Stomach (tissue), 9 donors: ENCODE results near the gene UPK1A. TPM values are rescaled to one million over a fixed set of nuclear protein-coding genes. Genes with fewer than 3 reads are reported as not detected.

ENCODE experiments used
- DNase-seq, 2 donors: peaks; one replicate each; pipeline versions ENCODE4 v3.0.0 to v3.0.0-alpha.2; 2013 to 2019
- H3K27ac ChIP-seq, 5 donors: fragments of 200-600 bp in 4 of 5; sonication (generic) in 4 of 5; one replicate each; pipeline ENCODE4 v1.5.1; 2013 to 2019; ENCODE audit warnings: mild to moderate bottlenecking in 1 of 5, moderate library complexity in 1 of 5
- H3K27me3 ChIP-seq, 3 donors: fragments of 200-600 bp; sonication (generic); one replicate each; pipeline ENCODE4 v1.5.1; 2017 to 2019; ENCODE audit warnings: mixed run types in 1 of 3
- H3K36me3 ChIP-seq, 4 donors: fragments of 200-600 bp; sonication (generic); 1 replicate in 3 of 4; 2 replicates in 1 of 4; pipeline ENCODE4 v1.5.1; 2016 to 2019
- H3K4me1 ChIP-seq, 4 donors: fragments of 200-600 bp; sonication (generic); one replicate each; pipeline ENCODE4 v1.5.1; 2016 to 2019
- H3K4me3 ChIP-seq, 4 donors: fragments of 200-600 bp; sonication (generic) in 3 of 4; one replicate each; pipeline ENCODE4 v1.5.1; 2016 to 2019; ENCODE audit warnings: mild to moderate bottlenecking in 1 of 4
- H3K9me3 ChIP-seq, 4 donors: fragments of 200-600 bp; sonication (generic); one replicate each; pipeline ENCODE4 v1.5.1; 2016 to 2019
- EP300 ChIP-seq: sonication (generic); formaldehyde crosslinking; IDR thresholded peaks from one replicate; pipeline ENCODE4 v1.6.1; 2017; ENCODE audit warnings: antibody characterized with exemption
- POLR2A ChIP-seq, 4 donors: fragments of 450-650 bp; IDR thresholded peaks; one replicate each; pipeline ENCODE4 v1.6.1; 2016; ENCODE audit warnings: antibody characterized with exemption in 4 of 4, control low read depth in 2 of 4, mild to moderate bottlenecking in 1 of 4, moderate library complexity in 1 of 4
- POLR2AphosphoS5 ChIP-seq, 3 donors: sonication (generic); formaldehyde crosslinking; IDR thresholded peaks; one replicate each; pipeline ENCODE4 v1.6.1; 2016; ENCODE audit warnings: antibody characterized with exemption in 3 of 3
- WGBS, 5 donors: extraction: QIAGEN DNeasy Blood & Tissue Kit in 3 of 5; methylation state at CpG; one replicate each; pipeline versions ENCODE4 v1.1.5 to v1.1.7; 2013 to 2018; 5-methylcytosine and 5-hydroxymethylcytosine counted together
- intact Hi-C: fragments of 100-400 bp; cut with DNase I; formaldehyde crosslinking; loops from one replicate; pipeline ENCODE4 v1.15.1; 2023; ENCODE audit warnings: low total_unique reads
- polyA plus RNA-seq, 3 donors: library from polyadenylated mRNA; stranded (reverse); fragments of 200-250 nt; gene quantifications; one replicate each; pipeline ENCODE4 v1.2.3, GENCODE V29; 2013
- total RNA-seq, 5 donors: library from RNA; depleted of rRNA; stranded (reverse); fragments of >200 nt; gene quantifications; one replicate each; pipeline versions ENCODE4 v1.1.0 to v1.2.3, GENCODE V29; 2014 to 2016
- TF ChIP-seq, protein P1 (sequence below), 7 experiments: fragments of 450-650 bp in 4 of 7; fragments of 200-600 bp in 3 of 7; sonication (generic) in 3 of 7; IDR thresholded peaks; one replicate each; pipeline ENCODE4 v1.5.1; 2016 to 2019; ENCODE audit warnings: antibody characterized with exemption in 7 of 7, control low read depth in 2 of 7, mild to moderate bottlenecking in 1 of 7
- donor health status: healthy with polysubstance abuse.
- donor health status: Bipolar disorder and iron deficiency.
- donor health status: healthy.

UPK1A gene
- total and polyA plus RNA-seq, 8 donors = 0.08 TPM; not detected in 7

DNA sequence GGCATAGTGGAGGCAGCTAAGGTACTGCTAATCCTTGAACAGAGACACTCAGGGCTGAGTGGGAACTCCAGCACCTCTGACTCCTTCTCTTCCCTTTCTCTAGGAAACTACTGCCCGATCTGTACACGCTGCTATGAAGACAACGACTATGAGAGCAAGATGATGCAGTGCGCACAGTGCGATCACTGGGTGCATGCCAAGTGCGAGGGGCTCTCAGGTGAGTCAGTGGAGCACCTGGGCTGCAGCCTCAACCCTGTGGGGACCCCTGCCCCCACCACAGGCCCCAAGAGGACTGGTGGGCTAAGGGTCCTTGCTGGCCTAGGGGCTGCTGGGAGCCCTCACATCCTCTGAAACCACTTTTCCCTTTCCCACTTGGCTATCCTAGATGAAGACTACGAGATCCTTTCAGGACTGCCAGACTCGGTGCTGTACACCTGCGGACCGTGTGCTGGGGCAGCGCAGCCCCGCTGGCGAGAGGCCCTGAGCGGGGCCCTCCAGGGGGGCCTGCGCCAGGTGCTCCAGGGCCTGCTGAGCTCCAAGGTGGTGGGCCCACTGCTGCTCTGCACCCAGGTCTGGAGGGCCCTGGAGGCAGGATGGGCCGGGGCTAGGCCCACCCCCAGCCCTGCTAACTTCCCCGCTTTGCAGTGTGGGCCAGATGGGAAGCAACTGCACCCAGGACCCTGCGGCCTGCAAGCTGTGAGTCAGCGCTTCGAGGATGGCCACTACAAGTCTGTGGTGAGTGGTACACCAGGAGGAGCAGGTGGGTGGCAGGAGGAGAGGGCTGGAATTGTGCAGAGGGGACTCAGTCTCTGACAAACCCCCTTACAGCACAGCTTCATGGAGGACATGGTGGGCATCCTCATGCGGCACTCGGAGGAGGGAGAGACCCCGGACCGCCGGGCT lies 61.0 kb downstream of the UPK1A start:
- H3K4me3 ChIP-seq = no peak overlapping the region
- 92 to 96% (median 95%) methylated on average over 18 to 25 of the region's 25 CpGs for WGBS, 5 donors
- intact Hi-C loops = no loop called here
- no peak for DNase-seq
- no peaks in the 10 kb centered on the region for H3K9me3 ChIP-seq
- TF ChIP-seq POLR2A (IDR thresholded peaks at IDR 0.05) (no peak), POLR2AphosphoS5 (IDR thresholded peaks at IDR 0.05) (no peak), EP300 (no peak)
- TF ChIP-seq, protein P1, sequence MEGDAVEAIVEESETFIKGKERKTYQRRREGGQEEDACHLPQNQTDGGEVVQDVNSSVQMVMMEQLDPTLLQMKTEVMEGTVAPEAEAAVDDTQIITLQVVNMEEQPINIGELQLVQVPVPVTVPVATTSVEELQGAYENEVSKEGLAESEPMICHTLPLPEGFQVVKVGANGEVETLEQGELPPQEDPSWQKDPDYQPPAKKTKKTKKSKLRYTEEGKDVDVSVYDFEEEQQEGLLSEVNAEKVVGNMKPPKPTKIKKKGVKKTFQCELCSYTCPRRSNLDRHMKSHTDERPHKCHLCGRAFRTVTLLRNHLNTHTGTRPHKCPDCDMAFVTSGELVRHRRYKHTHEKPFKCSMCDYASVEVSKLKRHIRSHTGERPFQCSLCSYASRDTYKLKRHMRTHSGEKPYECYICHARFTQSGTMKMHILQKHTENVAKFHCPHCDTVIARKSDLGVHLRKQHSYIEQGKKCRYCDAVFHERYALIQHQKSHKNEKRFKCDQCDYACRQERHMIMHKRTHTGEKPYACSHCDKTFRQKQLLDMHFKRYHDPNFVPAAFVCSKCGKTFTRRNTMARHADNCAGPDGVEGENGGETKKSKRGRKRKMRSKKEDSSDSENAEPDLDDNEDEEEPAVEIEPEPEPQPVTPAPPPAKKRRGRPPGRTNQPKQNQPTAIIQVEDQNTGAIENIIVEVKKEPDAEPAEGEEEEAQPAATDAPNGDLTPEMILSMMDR (IDR thresholded peaks at IDR 0.05) = no peak
- no peak overlapping the region for H3K27ac ChIP-seq
- H3K36me3 ChIP-seq = peaks cover 100% of the 10 kb centered on the region in 4 donors
- peaks cover 0 to 3% (median under 1%) of the 10 kb centered on the region in 4 donors for H3K4me1 ChIP-seq
- H3K27me3 ChIP-seq = no peaks in the 10 kb centered on the region

Other genes with a start within 250 kb of the UPK1A start
- gene FFAR2, start 218.3 kb upstream of the UPK1A start, total RNA-seq = 1 to 10 TPM in 1 of 5 donors, not detected in 4; 1.4 TPM
- gene FFAR2, start 218.3 kb upstream of the UPK1A start, polyA plus RNA-seq = under 1 TPM; 0.35 to 0.62 (median 0.46) TPM
- not detected for gene KRTDAP, start 176.1 kb upstream of the UPK1A start, total RNA-seq
- 1 to 10 TPM in 2 of 3 donors, not detected in 1; 2.3 to 3.0 TPM for gene KRTDAP, start 176.1 kb upstream of the UPK1A start, polyA plus RNA-seq
- 10 to 100 TPM in 2 of 5 donors, 1 to 10 TPM in 2, not detected in 1; 4.9 to 36.9 (median 20.2) TPM for gene DMKN, start 152.9 kb upstream of the UPK1A start, total RNA-seq
- gene DMKN, start 152.9 kb upstream of the UPK1A start, polyA plus RNA-seq = 100 to 1,000 TPM in 1 of 3 donors, 10 to 100 TPM in 2; 76.7 to 139 (median 83.6) TPM
- gene SBSN, start 138.2 kb upstream of the UPK1A start, total RNA-seq = not detected
- 10 to 100 TPM in 1 of 3 donors, 1 to 10 TPM in 1, not detected in 1; 1.1 to 29.2 TPM for gene SBSN, start 138.2 kb upstream of the UPK1A start, polyA plus RNA-seq
- gene GAPDHS, start 133.1 kb upstream of the UPK1A start, total RNA-seq = not detected
- gene GAPDHS, start 133.1 kb upstream of the UPK1A start, polyA plus RNA-seq = not detected
- gene TMEM147, start 120.9 kb upstream of the UPK1A start, total RNA-seq = 100 to 1,000 TPM in 1 of 5 donors, 10 to 100 TPM in 3, 1 to 10 TPM in 1; 7.0 to 121 (median 57.6) TPM
- 100 to 1,000 TPM in 1 of 3 donors, 10 to 100 TPM in 2; 63.4 to 131 (median 77.4) TPM for gene TMEM147, start 120.9 kb upstream of the UPK1A start, polyA plus RNA-seq
- 100 to 1,000 TPM in 4 of 5 donors, 1 to 10 TPM in 1; 9.8 to 890 (median 236) TPM for gene ATP4A, start 102.9 kb upstream of the UPK1A start, total RNA-seq
- gene ATP4A, start 102.9 kb upstream of the UPK1A start, polyA plus RNA-seq = 100 to 1,000 TPM; 257 to 357 (median 345) TPM
- gene PMIS2, start 80.3 kb upstream of the UPK1A start, total RNA-seq = not detected
- gene PMIS2, start 80.3 kb upstream of the UPK1A start, polyA plus RNA-seq = not detected
- 10 to 100 TPM in 1 of 5 donors, 1 to 10 TPM in 4; 4.1 to 23.2 (median 4.9) TPM for gene HAUS5, start 53.8 kb upstream of the UPK1A start, total RNA-seq
- gene HAUS5, start 53.8 kb upstream of the UPK1A start, polyA plus RNA-seq = 10 to 100 TPM in 1 of 3 donors, 1 to 10 TPM in 2; 4.4 to 17.0 (median 5.6) TPM
- gene RBM42, start 37.5 kb upstream of the UPK1A start, total RNA-seq = 100 to 1,000 TPM in 1 of 5 donors, 10 to 100 TPM in 4; 26.6 to 133 (median 46.9) TPM
- 10 to 100 TPM; 56.5 to 60.8 (median 58.6) TPM for gene RBM42, start 37.5 kb upstream of the UPK1A start, polyA plus RNA-seq
- 10 to 100 TPM in 1 of 5 donors, under 1 TPM in 1, not detected in 3; 0.55 to 11.7 TPM for gene ETV2, start 24.8 kb upstream of the UPK1A start, total RNA-seq
- 1 to 10 TPM; 4.5 to 6.3 (median 6.1) TPM for gene ETV2, start 24.8 kb upstream of the UPK1A start, polyA plus RNA-seq
- 100 to 1,000 TPM; 198 to 680 (median 373) TPM for gene COX6B1, start 18.2 kb upstream of the UPK1A start, total RNA-seq
- 1,000 to 10,000 TPM; 1,105 to 1,293 (median 1,217) TPM for gene COX6B1, start 18.2 kb upstream of the UPK1A start, polyA plus RNA-seq
- gene ZBTB32, start 38.0 kb downstream of the UPK1A start, total RNA-seq = 1 to 10 TPM in 1 of 5 donors, not detected in 4; 8.2 TPM
- under 1 TPM in 2 of 3 donors, not detected in 1; 0.43 to 0.46 TPM for gene ZBTB32, start 38.0 kb downstream of the UPK1A start, polyA plus RNA-seq
- 10 to 100 TPM in 4 of 5 donors, 1 to 10 TPM in 1; 8.3 to 92.4 (median 24.9) TPM for gene KMT2B, start 51.5 kb downstream of the UPK1A start, total RNA-seq
- 10 to 100 TPM; 13.9 to 22.6 (median 15.1) TPM for gene KMT2B, start 51.5 kb downstream of the UPK1A start, polyA plus RNA-seq
- gene IGFLR1, start 75.9 kb downstream of the UPK1A start, total RNA-seq = 10 to 100 TPM in 2 of 5 donors, 1 to 10 TPM in 3; 3.6 to 36.8 (median 9.0) TPM
- 10 to 100 TPM in 1 of 3 donors, 1 to 10 TPM in 2; 6.4 to 15.6 (median 9.8) TPM for gene IGFLR1, start 75.9 kb downstream of the UPK1A start, polyA plus RNA-seq
- gene U2AF1L4, start 78.9 kb downstream of the UPK1A start, total RNA-seq = 10 to 100 TPM; 11.4 to 98.0 (median 57.1) TPM
- 10 to 100 TPM; 27.6 to 53.0 (median 44.8) TPM for gene U2AF1L4, start 78.9 kb downstream of the UPK1A start, polyA plus RNA-seq
- 10 to 100 TPM in 3 of 5 donors, 1 to 10 TPM in 1, not detected in 1; 9.3 to 58.0 (median 32.2) TPM for gene PSENEN, start 79.1 kb downstream of the UPK1A start, total RNA-seq
- 100 to 1,000 TPM in 1 of 3 donors, 10 to 100 TPM in 2; 49.2 to 101 (median 51.0) TPM for gene PSENEN, start 79.1 kb downstream of the UPK1A start, polyA plus RNA-seq
- 10 to 100 TPM in 3 of 5 donors, 1 to 10 TPM in 2; 2.3 to 26.5 (median 17.9) TPM for gene LIN37, start 82.1 kb downstream of the UPK1A start, total RNA-seq
- gene LIN37, start 82.1 kb downstream of the UPK1A start, polyA plus RNA-seq = 10 to 100 TPM; 21.5 to 44.9 (median 29.2) TPM
- 100 to 1,000 TPM in 3 of 5 donors, 10 to 100 TPM in 2; 25.0 to 492 (median 209) TPM for gene HSPB6, start 90.5 kb downstream of the UPK1A start, total RNA-seq
- 10 to 100 TPM; 45.0 to 84.9 (median 71.5) TPM for gene HSPB6, start 90.5 kb downstream of the UPK1A start, polyA plus RNA-seq
- gene PROSER3, start 91.7 kb downstream of the UPK1A start, total RNA-seq = 10 to 100 TPM in 4 of 5 donors, 1 to 10 TPM in 1; 5.9 to 61.3 (median 36.5) TPM
- gene PROSER3, start 91.7 kb downstream of the UPK1A start, polyA plus RNA-seq = 1 to 10 TPM; 3.6 to 6.7 (median 4.5) TPM
- gene ARHGAP33, start 109.0 kb downstream of the UPK1A start, total RNA-seq = 10 to 100 TPM in 4 of 5 donors, 1 to 10 TPM in 1; 5.1 to 73.6 (median 25.4) TPM
- gene ARHGAP33, start 109.0 kb downstream of the UPK1A start, polyA plus RNA-seq = 1 to 10 TPM; 1.4 to 8.0 (median 6.9) TPM
- not detected for gene PRODH2, start 146.3 kb downstream of the UPK1A start, total RNA-seq
- gene PRODH2, start 146.3 kb downstream of the UPK1A start, polyA plus RNA-seq = under 1 TPM in 1 of 3 donors, not detected in 2; 0.23 TPM
- 10 to 100 TPM in 1 of 5 donors, 1 to 10 TPM in 1, under 1 TPM in 1, not detected in 2; 0.37 to 17.9 (median 5.4) TPM for gene NPHS1, start 186.0 kb downstream of the UPK1A start, total RNA-seq
- gene NPHS1, start 186.0 kb downstream of the UPK1A start, polyA plus RNA-seq = under 1 TPM; 0.10 to 0.61 (median 0.25) TPM
- under 1 TPM in 2 of 5 donors, not detected in 3; 0.43 to 0.73 TPM for gene KIRREL2, start 190.4 kb downstream of the UPK1A start, total RNA-seq
- gene KIRREL2, start 190.4 kb downstream of the UPK1A start, polyA plus RNA-seq = under 1 TPM in 2 of 3 donors, not detected in 1; 0.56 to 0.65 TPM
- 10 to 100 TPM in 4 of 5 donors, 1 to 10 TPM in 1; 5.3 to 76.5 (median 18.8) TPM for gene APLP1, start 202.1 kb downstream of the UPK1A start, total RNA-seq
- gene APLP1, start 202.1 kb downstream of the UPK1A start, polyA plus RNA-seq = 10 to 100 TPM; 12.5 to 31.3 (median 18.1) TPM
- gene NFKBID, start 234.0 kb downstream of the UPK1A start, total RNA-seq = 10 to 100 TPM in 3 of 5 donors, 1 to 10 TPM in 1, not detected in 1; 6.6 to 42.0 (median 17.6) TPM
- gene NFKBID, start 234.0 kb downstream of the UPK1A start, polyA plus RNA-seq = 1 to 10 TPM; 2.4 to 7.1 (median 3.3) TPM
- 10 to 100 TPM in 1 of 5 donors, 1 to 10 TPM in 1, not detected in 3; 5.0 to 12.5 TPM for gene HCST, start 236.0 kb downstream of the UPK1A start, total RNA-seq
- 10 to 100 TPM in 1 of 3 donors, 1 to 10 TPM in 2; 8.2 to 11.3 (median 9.2) TPM for gene HCST, start 236.0 kb downstream of the UPK1A start, polyA plus RNA-seq
- 10 to 100 TPM in 2 of 5 donors, 1 to 10 TPM in 1, not detected in 2; 9.4 to 72.3 (median 14.1) TPM for gene TYROBP, start 241.8 kb downstream of the UPK1A start, total RNA-seq
- 100 to 1,000 TPM in 1 of 3 donors, 10 to 100 TPM in 2; 38.4 to 106 (median 87.2) TPM for gene TYROBP, start 241.8 kb downstream of the UPK1A start, polyA plus RNA-seq